Measurements from ENCODE around the gene RPL5.
A peak's percentile ranks its signal among the peaks of the same experiment; 100 is the strongest.

RPL5 gene

GRCh38 chr1:92858564-92859399 is 26.9 kb downstream of the RPL5 start:
- peak; percentile 98 for FAIRE-seq

GRCh38 chr1:92859400-92860039 is 27.7 kb downstream of the RPL5 start:
- FAIRE-seq = no peak

GRCh38 chr1:92862605-92863004 is 30.8 kb downstream of the RPL5 start:
- FAIRE-seq = no peak

GRCh38 chr1:92864131-92864530 is 32.3 kb downstream of the RPL5 start:
- no peak for FAIRE-seq

- FAIRE-seq = no peak
Measured at GRCh38 chr1:92870591-92870990, 38.8 kb downstream of the RPL5 start.

- FAIRE-seq = no peak
Measured at GRCh38 chr1:92872719-92873118, 40.9 kb downstream of the RPL5 start.

- FAIRE-seq = no peak
Measured at GRCh38 chr1:92874987-92875386, 43.1 kb downstream of the RPL5 start.

- no peak for FAIRE-seq
Measured at GRCh38 chr1:92876351-92876750, 44.5 kb downstream of the RPL5 start.

GRCh38 chr1:92877081-92877711 is 45.4 kb downstream of the RPL5 start:
- FAIRE-seq = peak; percentile 26

- FAIRE-seq = no peak
Measured at GRCh38 chr1:92877792-92878191, 46.0 kb downstream of the RPL5 start.

GRCh38 chr1:92879316-92879968 is 47.6 kb downstream of the RPL5 start:
- FAIRE-seq = no peak

- FAIRE-seq = no peak
Measured at GRCh38 chr1:92881391-92881790, 49.6 kb downstream of the RPL5 start.

GRCh38 chr1:92882819-92883218 is 51.0 kb downstream of the RPL5 start:
- no peak for FAIRE-seq

- no peak for FAIRE-seq
Measured at GRCh38 chr1:92883297-92883696, 51.5 kb downstream of the RPL5 start.

- FAIRE-seq = no peak
Measured at GRCh38 chr1:92884195-92884594, 52.4 kb downstream of the RPL5 start.

GRCh38 chr1:92886886-92887419 is 55.1 kb downstream of the RPL5 start:
- no peak for FAIRE-seq

GRCh38 chr1:92887465-92887864 is 55.6 kb downstream of the RPL5 start:
- FAIRE-seq = no peak
